GM19455 (cell line): ENCODE measurements around the gene METTL2A.
"Not testable (repeated sequence)": the region's sequence is repeated elsewhere in the genome, so short reads cannot be mapped to it uniquely, and the experiment has no call there.

Experiments used
- ATAC-seq: cut with Tn5 transposase; IDR thresholded peaks from one replicate; pipeline ENCODE4 v1.9.1; 2021; ENCODE audit not compliant: unreplicated experiment

Gene METTL2A

GRCh38 chr17:62423647-62424461, at the start of gene METTL2A:
METTL2A (plus strand) TSS chr17:62423897; CDS start chr17:62423903, 6 bp downstream.
- peak; percentile 85 for ATAC-seq

DNA sequence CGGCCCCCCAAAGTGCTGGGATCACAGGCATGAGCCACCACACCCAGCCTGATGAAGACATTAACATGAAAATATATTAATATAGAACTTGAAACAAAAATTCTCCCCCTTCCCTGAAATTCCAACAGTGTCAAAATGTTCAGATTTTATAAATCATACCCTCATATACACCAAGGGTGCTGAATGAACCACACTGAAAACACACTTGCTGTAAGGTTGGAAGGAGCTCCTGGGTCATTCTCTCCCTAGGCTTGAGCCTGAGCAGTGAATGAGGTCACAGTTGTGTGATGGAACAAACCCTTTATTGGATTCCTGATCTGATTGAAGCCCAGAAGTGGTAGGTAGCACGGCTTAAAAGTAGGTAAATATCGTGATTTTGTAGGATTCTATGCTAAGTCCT, 43.4 kb upstream of the METTL2A start, which contains the start of gene EFCAB3:
Gene EFCAB3, plus strand, starts transcription at position 301 of the 400 bp plus-strand sequence. CDS start 2,427 bp downstream, outside the sequence.
- ATAC-seq = no peak

DNA sequence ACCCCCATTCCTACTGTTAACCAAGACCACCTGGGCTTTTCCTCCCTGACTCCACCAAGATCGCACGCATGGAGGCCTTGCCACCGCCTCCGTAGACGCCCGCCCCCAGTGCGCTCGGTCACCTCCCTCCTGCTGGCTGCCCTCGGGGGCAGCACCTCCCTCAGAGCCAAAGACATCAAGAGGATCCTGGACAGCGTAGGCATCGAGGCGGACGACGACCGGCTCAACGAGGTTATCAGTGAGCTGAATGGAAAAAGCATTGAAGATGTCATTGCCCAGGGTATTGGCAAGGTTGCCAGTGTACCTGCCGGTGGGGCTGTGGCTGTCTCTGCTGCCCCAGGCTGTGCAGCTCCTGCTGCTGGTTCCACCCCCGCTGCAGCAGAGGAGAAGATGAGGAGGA, 42.1 kb upstream of the METTL2A start:
- ATAC-seq = no peak

- no peak for ATAC-seq
Observed at GRCh38 chr17:62388856-62389255, 34.8 kb upstream of the METTL2A start.

- ATAC-seq = no peak
Observed at GRCh38 chr17:62392908-62393307, 30.8 kb upstream of the METTL2A start.

GRCh38 chr17:62398891-62399290, 24.8 kb upstream of the METTL2A start:
- ATAC-seq = no peak

DNA sequence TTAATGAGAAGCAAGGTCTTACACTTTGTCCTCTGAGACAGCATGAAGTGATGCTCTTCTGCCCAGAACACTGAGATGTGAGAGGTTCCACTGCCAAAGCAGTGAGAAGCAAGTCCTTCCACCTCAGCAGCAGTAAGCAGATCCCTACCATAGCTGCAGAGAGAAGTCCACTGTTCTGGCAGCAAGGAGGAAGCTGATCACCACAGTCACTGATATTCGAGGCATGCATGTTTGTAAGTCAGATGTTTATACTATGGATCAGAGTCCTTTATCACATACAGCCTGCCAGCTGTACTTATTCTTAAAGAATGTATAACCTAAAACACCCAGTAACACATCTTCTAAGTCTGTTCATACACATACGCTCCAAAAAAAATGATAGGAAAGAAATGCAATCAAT, 18.2 kb upstream of the METTL2A start:
- no peak for ATAC-seq

DNA sequence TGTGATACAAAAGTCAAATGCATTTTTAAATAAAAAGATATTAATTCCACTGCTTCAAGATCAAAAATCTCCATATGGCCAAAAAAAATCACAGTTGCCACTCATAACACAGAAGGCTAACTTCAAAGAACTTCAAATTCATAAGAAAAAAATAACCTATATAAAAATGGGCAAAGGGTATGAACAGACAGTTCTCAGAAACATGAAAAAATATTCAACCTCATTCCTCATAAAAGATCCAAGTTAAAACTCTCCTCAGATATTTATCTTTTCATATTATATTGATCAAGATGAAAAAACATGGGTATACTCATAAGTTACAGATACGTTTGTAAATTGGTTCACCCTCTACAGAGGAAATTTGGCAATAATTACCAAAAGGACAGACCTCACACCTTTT, 10.6 kb upstream of the METTL2A start:
- not testable (repeated sequence) for ATAC-seq

- ATAC-seq = not testable (repeated sequence)
Observed at GRCh38 chr17:62426214-62426613, 2.5 kb downstream of the METTL2A start.

DNA sequence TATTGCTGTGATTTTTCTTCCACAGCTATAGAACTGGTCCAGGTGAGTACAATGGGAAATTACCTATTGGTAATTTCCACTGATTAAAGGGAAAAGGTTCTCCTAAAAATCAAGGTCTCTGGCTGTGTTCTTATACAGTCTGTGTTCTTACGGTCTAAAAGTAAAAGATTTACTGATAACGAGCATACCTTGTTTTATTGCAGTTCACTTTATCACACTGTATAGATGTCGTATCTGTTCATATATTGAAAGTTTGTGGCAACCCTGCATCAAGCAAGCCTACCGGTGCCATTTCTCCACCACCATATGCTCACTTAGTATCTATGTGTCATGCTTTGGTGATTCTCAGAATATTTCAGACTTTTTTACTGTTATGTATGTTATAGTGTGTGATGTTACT, 11.6 kb downstream of the METTL2A start:
- ATAC-seq = not testable (repeated sequence)

- not testable (repeated sequence) for ATAC-seq
Observed at GRCh38 chr17:62441181-62441580, 17.5 kb downstream of the METTL2A start.

- no peak for ATAC-seq
Observed at GRCh38 chr17:62444063-62444462, 20.4 kb downstream of the METTL2A start.

GRCh38 chr17:62445791-62446190, 22.1 kb downstream of the METTL2A start:
- not testable (repeated sequence) for ATAC-seq

GRCh38 chr17:62452195-62452594, 28.5 kb downstream of the METTL2A start:
- ATAC-seq = not testable (repeated sequence)

DNA sequence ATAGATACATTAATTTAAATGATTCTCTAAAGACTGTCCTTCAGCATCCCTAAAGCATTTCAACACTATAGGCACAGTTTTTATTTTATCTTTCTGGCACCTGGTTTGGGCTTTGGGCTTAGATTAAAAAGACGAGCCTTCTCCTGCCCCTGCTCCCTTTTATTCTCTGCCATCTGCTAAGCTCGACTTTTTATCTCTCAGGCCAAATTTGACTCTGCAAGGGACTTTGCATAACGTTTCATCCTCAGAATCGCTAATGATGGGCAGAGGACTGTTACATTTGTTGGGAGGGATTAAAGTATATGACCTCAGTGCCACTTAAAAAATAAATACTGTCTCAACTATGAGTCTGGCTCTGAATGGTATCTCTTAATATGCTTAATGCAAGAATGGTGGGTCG, 29.3 kb downstream of the METTL2A start:
- not testable (repeated sequence) for ATAC-seq

DNA sequence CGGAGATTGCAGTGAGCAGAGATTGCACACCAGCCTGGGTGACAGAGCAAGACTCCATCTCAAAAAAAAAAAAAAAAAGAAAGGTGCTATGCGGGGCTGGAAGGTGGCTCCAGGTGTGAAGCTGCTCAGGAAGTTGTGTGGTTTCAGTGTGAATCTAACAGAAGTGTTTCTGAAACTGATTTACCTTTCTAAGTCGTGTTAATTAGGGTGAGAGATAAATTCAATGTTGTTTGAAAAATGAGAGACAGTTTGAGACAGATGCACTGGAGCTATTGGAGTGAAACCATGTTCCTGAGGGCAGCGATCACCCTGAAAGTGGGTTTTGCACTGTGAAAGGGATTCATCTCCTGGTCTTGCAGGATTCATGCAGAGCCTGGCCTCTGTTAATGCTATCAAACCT, 30.0 kb downstream of the METTL2A start:
- ATAC-seq = peak; percentile 24

DNA sequence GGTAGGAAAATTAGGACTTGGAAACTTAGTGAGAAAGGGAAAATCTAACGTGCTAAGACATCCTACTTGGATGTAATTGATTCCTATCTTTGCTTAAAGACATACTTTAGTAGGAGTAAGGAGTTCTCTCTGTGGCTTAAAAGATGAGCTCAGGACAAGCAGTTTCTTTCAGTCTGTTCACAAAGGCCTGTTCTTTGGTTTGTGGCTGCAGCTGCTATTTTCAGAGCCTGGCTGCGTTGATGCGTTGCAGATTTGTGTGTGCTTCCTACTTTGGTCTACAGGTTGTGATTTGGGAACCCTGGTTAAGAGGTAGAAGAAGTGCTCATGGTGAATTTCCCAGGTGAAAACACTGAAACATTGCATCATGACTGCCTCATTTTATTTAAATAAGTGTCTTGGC, 30.4 kb downstream of the METTL2A start:
- peak; percentile 61 for ATAC-seq

DNA sequence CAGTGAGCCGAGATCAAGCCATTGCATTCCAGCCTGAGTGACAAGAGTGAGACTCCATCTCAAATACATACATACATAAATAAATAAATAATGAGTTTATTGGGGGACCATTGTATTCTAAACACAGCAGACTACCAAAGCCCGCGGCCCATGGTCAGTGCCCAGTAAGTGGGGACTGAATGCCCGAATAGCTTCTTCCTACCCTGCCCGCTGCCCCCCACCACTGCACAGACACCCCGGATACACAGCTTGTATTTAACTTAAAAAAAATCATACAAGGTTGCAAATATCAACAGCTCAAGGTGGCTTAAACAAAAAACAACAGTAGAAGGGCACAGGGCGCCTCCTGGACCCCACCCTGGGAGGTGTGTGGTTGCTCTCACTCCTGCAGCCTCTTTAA, 32.3 kb downstream of the METTL2A start:
- no peak for ATAC-seq

GRCh38 chr17:62458483-62458882, 34.8 kb downstream of the METTL2A start:
- ATAC-seq = not testable (repeated sequence)

- ATAC-seq = not testable (repeated sequence)
Observed at GRCh38 chr17:62464422-62464821, 40.7 kb downstream of the METTL2A start.

DNA sequence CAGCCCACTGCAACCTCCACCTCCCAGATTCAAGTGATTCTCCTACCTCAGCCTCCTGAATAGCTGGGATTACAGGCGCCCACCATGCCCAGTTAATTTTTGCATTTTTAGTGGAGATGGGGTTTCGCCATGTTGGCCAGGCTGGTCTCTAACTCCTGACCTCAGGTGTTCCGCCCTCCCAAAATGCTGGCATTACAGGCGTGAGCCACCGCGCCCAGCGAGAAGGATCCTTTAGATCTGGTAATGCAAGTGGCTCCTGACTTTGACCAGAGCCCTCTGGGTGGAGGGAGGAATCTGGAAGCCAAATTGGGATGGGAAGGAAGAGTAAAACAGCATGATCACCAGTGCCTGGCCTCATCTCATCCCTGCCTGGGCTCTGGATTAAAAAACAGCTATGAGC, 41.6 kb downstream of the METTL2A start:
- not testable (repeated sequence) for ATAC-seq

- not testable (repeated sequence) for ATAC-seq
Observed at GRCh38 chr17:62470666-62471379, 47.1 kb downstream of the METTL2A start.
